Measurements from ENCODE around the gene MARVELD1.

- no peak for TF ChIP-seq POLR2AphosphoS5 (IDR thresholded peaks at IDR 0.05)
- TF ChIP-seq EP300 (IDR thresholded peaks at IDR 0.05): no peak
- no peak for TF ChIP-seq CTCF (IDR thresholded peaks at IDR 0.05)
Measured at GRCh38 chr10:97723001-97723400, 9.5 kb downstream of the MARVELD1 start.

Measured in suprapubic skin (tissue), 4 donors.